ENCODE data around the gene SPPL2B. TPM values are rescaled to one million over a fixed set of nuclear protein-coding genes. Genes with fewer than 3 reads are reported as not detected.
"Not testable (repeated sequence)": the region's sequence is repeated elsewhere in the genome, so short reads cannot be mapped to it uniquely, and the experiment has no call there.

SPPL2B gene
- total RNA-seq, 6 experiments from 2014 or later: 32.9 to 41.8 (median 33.9) TPM

GRCh38 chr19:2345794-2346663 lies 17.5 kb downstream of the SPPL2B start:
- no peaks in the 10 kb centered on the region for H3K27me3 Mint-ChIP-seq (ENCODE audit: insufficient read depth)
- H3K36me3 Mint-ChIP-seq (ENCODE audit: low read depth): peaks cover 7% of the 10 kb centered on the region; the same call in 1 of the 2 replicates
- H3K27ac Mint-ChIP-seq: no peak overlapping the region
- H3K4me3 Mint-ChIP-seq: no peak overlapping the region
- no peak for TF ChIP-seq CTCF (IDR thresholded peaks at IDR 0.05)
- no peaks in the 10 kb centered on the region for H3K9me3 Mint-ChIP-seq
- DNase-seq: no peak
- no peaks in the 10 kb centered on the region for H3K4me1 Mint-ChIP-seq (ENCODE audit: low read depth)

GRCh38 chr19:2349818-2350217 lies 21.3 kb downstream of the SPPL2B start:
- H3K27ac Mint-ChIP-seq; H3K36me3 Mint-ChIP-seq (ENCODE audit: low read depth); H3K4me1 Mint-ChIP-seq (ENCODE audit: low read depth); H3K27me3 Mint-ChIP-seq (ENCODE audit: insufficient read depth); H3K4me3 Mint-ChIP-seq; H3K9me3 Mint-ChIP-seq; DNase-seq: not testable (repeated sequence)

GRCh38 chr19:2350656-2351055 lies 22.2 kb downstream of the SPPL2B start:
- Mint-ChIP-seq H3K4me1 (ENCODE audit: low read depth) (no peaks in the 10 kb centered on the region), H3K27ac (no peak overlapping the region), H3K9me3 (no peaks in the 10 kb centered on the region), H3K27me3 (ENCODE audit: insufficient read depth) (peaks cover 4% of the 10 kb centered on the region; the same call in 1 of the 2 replicates), H3K4me3 (no peak overlapping the region), H3K36me3 (ENCODE audit: low read depth) (peaks cover 4% of the 10 kb centered on the region; the same call in 1 of the 2 replicates)
- DNase-seq: no peak
- no peak for TF ChIP-seq CTCF (IDR thresholded peaks at IDR 0.05)

- Mint-ChIP-seq H3K9me3 (no peaks in the 10 kb centered on the region), H3K4me3 (no peak overlapping the region), H3K36me3 (ENCODE audit: low read depth) (no peaks in the 10 kb centered on the region), H3K4me1 (ENCODE audit: low read depth) (no peaks in the 10 kb centered on the region), H3K27me3 (ENCODE audit: insufficient read depth) (peaks cover 4% of the 10 kb centered on the region; the same call in 1 of the 2 replicates), H3K27ac (no peak overlapping the region)
- no peak for DNase-seq
- TF ChIP-seq CTCF (IDR thresholded peaks at IDR 0.05): no peak
Measured at GRCh38 chr19:2351591-2351990, 23.1 kb downstream of the SPPL2B start.

GRCh38 chr19:2352121-2352520 lies 23.6 kb downstream of the SPPL2B start:
- Mint-ChIP-seq H3K36me3 (ENCODE audit: low read depth) (no peaks in the 10 kb centered on the region), H3K27ac (no peak overlapping the region), H3K9me3 (no peaks in the 10 kb centered on the region), H3K4me3 (no peak overlapping the region), H3K27me3 (ENCODE audit: insufficient read depth) (peaks cover 4% of the 10 kb centered on the region; the same call in 1 of the 2 replicates), H3K4me1 (ENCODE audit: low read depth) (no peaks in the 10 kb centered on the region)
- no peak for DNase-seq
- no peak for TF ChIP-seq CTCF (IDR thresholded peaks at IDR 0.05)

- Mint-ChIP-seq H3K27me3 (ENCODE audit: insufficient read depth) (peaks cover 5% of the 10 kb centered on the region; the same call in 1 of the 2 replicates), H3K27ac (no peak overlapping the region), H3K4me3 (no peak overlapping the region), H3K4me1 (ENCODE audit: low read depth) (no peaks in the 10 kb centered on the region), H3K9me3 (no peaks in the 10 kb centered on the region), H3K36me3 (ENCODE audit: low read depth) (no peaks in the 10 kb centered on the region)
- TF ChIP-seq CTCF (IDR thresholded peaks at IDR 0.05): no peak
- no peak for DNase-seq
Measured at GRCh38 chr19:2353159-2353886, 24.8 kb downstream of the SPPL2B start.

All from HFFc6 (cell line).